Testis (tissue), 3 donors: Measurements from ENCODE around the gene TMEM167A. TPM values are rescaled to one million over a fixed set of nuclear protein-coding genes. Genes with fewer than 3 reads are reported as not detected.
"Not testable (repeated sequence)": the region's sequence is repeated elsewhere in the genome, so short reads cannot be mapped to it uniquely, and the experiment has no call there.

Experiments used
- DNase-seq: peaks from one replicate; pipeline ENCODE4 v3.0.0-alpha.2; 2019
- H3K27ac ChIP-seq, 2 donors: fragments of 200-600 bp; sonication (generic); one replicate each; pipeline ENCODE4 v1.5.1; 2019
- H3K27me3 ChIP-seq: fragments of 200-600 bp; sonication (generic); one replicate; pipeline ENCODE4 v1.5.1; 2019
- H3K36me3 ChIP-seq: fragments of 200-600 bp; sonication (generic); one replicate; pipeline ENCODE4 v1.5.1; 2017; ENCODE audit warnings: low read depth; ENCODE audit errors: missing control alignments
- H3K4me1 ChIP-seq: fragments of 200-600 bp; sonication (generic); one replicate; pipeline ENCODE4 v1.5.1; 2019
- H3K4me3 ChIP-seq, 2 donors: fragments of 200-600 bp; sonication (generic); one replicate each; pipeline ENCODE4 v1.5.1; 2017 to 2019
- H3K9me3 ChIP-seq: fragments of 200-600 bp; sonication (generic); one replicate; pipeline ENCODE4 v1.5.1; 2017
- CTCF ChIP-seq, 3 experiments: fragments of 450-650 bp in 2 of 3; fragments of 200-600 bp in 1 of 3; sonication (generic) in 1 of 3; IDR thresholded peaks; one replicate each; pipeline ENCODE4 v1.5.1; 2016 to 2019; ENCODE audit warnings: antibody characterized with exemption in 3 of 3, mild to moderate bottlenecking in 2 of 3, moderate library complexity in 1 of 3
- POLR2A ChIP-seq: fragments of 450-650 bp; IDR thresholded peaks from one replicate; pipeline ENCODE4 v1.6.1; 2017; ENCODE audit warnings: antibody characterized with exemption, mild to moderate bottlenecking, moderate library complexity
- WGBS, 2 donors: methylation state at CpG; one replicate each; pipeline ENCODE4 v1.1.5; 2018; 5-methylcytosine and 5-hydroxymethylcytosine counted together
- intact Hi-C: fragments of 100-400 bp; cut with DNase I; formaldehyde crosslinking; loops from one replicate; pipeline ENCODE4 v1.15.1; 2023; ENCODE audit warnings: low total_unique reads
- polyA plus RNA-seq: library from polyadenylated mRNA; stranded (reverse); fragments of 350-450 nt; fragmentation: Illumina TruSeq; extraction: RNeasy Lipid Tissue Mini Kit (QIAGEN cat#74804); gene quantifications from one replicate; pipeline ENCODE4 v1.2.3, GENCODE V29; 2014; ENCODE audit warnings: low read depth, low replicate concordance; ENCODE audit not compliant: insufficient read depth
- total RNA-seq, 2 donors: library from RNA; depleted of rRNA; stranded (reverse); fragments of >200 nt; gene quantifications; one replicate each; pipeline ENCODE4 v1.2.3, GENCODE V29; 2016

The TMEM167A gene
- total and polyA plus RNA-seq, 3 donors from 2014 or later = 34.7 to 47.7 (median 39.0) TPM

DNA sequence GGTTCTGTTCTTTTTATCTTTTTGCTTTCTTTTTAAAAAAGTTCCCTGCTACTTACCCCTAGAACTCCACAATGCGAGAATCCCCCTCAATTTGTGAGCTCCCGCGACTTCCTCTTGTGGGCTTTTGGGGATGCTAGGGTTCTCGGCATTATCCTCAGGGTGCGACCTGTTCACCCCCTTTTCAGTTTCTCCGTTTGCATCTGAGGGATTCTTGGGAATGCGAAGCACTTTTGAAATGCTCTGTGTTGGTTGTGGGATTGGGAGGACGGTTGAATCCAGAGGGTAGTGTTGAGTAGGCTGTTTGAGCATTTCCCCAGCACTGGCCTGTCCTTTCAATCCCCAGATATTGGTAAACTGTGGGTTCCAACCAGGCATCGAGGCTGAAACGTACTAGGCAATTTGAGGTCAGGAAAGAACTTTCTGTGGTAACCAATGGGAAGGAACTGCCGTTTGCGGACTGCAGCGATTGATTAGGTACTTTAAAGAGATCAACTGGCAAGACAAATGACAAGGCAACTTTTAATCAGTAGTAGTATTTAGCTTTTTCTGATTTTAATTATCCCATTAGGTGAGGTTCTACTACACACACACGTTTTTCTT, 568 bp upstream of the TMEM167A start:
- TF ChIP-seq POLR2A (no peak), CTCF (IDR thresholded peaks at IDR 0.05) (no peak)
- H3K9me3 ChIP-seq = no peaks in the 10 kb centered on the region
- peaks cover 13% of the 10 kb centered on the region for H3K4me1 ChIP-seq
- H3K27ac ChIP-seq = peak overlapping the region; percentile 88 to 91
- no peaks in the 10 kb centered on the region for H3K27me3 ChIP-seq
- H3K4me3 ChIP-seq = peak overlapping the region; percentile 95 to 96
- peak; percentile 40 for DNase-seq
- intact Hi-C loops = no loop called here
- H3K36me3 ChIP-seq = no peaks in the 10 kb centered on the region
- WGBS, 2 donors = 3% methylated on average over 14 of the region's 14 CpGs

DNA sequence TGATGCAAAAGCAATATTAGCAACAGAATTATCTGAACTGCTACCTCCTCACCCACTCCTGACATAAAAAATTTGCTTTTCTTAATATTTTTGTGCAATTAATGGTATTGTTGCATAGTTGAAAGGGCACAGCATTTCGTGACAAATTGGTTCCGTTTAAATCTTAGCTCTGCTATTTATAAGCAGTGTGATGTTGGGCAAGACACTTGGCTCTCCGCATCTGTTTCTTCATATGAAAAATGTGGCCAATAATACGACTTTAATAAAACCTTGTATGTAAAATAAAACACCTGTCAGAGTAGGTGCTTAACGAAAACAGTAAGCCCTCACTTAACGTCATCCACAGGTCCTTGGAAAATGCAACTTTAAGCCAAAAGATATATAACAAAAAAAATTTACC, 4.2 kb downstream of the TMEM167A start:
- peaks cover 13% of the 10 kb centered on the region for H3K4me1 ChIP-seq
- intact Hi-C loops = no loop called here
- TF ChIP-seq CTCF (IDR thresholded peaks at IDR 0.05) = no peak
- TF ChIP-seq POLR2A = no peak
- no peak overlapping the region for H3K4me3 ChIP-seq
- DNase-seq = no peak
- H3K9me3 ChIP-seq = no peaks in the 10 kb centered on the region
- no peaks in the 10 kb centered on the region for H3K36me3 ChIP-seq
- no peak overlapping the region for H3K27ac ChIP-seq
- no peaks in the 10 kb centered on the region for H3K27me3 ChIP-seq
- WGBS, 2 donors = 83 to 87% methylated on average over 6 of the region's 6 CpGs

- no peak for DNase-seq
- WGBS, 2 donors = 58 to 82% methylated on average over 2 of the region's 2 CpGs
- H3K27me3 ChIP-seq = no peaks in the 10 kb centered on the region
- peaks cover 13% of the 10 kb centered on the region for H3K4me1 ChIP-seq
- TF ChIP-seq POLR2A = no peak
- TF ChIP-seq CTCF (IDR thresholded peaks at IDR 0.05) = no peak
- intact Hi-C loops = no loop called here
- H3K36me3 ChIP-seq = no peaks in the 10 kb centered on the region
- no peak overlapping the region for H3K27ac ChIP-seq
- H3K4me3 ChIP-seq = no peak overlapping the region
- no peaks in the 10 kb centered on the region for H3K9me3 ChIP-seq
Observed at GRCh38 chr5:83071286-83072051, 5.7 kb downstream of the TMEM167A start.

DNA sequence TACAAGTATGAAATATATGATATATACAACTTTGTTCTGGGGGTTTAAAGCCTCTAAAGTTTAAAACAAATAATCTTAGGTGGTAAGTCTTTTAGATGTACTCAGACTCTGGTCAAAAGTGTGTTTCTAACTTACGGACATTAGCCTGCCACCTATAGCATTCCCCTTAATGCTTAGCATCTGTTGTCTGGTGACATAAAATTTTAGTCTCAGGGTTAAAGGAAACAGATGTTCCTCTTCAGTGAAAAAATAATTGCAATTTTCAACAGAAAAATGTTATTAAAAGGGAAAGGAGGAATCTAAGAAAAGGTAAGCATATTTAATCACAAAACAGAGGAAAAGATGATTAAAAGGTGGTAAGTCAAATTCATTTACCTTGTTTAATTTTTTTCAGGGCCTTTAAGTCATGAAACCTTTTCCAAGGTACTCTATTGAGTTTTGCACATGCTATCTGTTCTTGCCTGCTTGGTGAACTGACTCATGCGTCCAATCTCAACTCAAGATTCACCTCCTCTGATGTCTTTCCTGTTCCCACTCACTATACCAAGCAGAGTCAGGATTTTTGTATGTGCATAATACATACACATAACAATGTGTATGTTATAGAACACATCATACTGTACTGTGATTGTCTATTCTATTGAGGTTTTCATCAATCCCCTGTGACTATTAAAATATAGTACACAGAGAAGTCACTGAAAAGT, 7.9 kb downstream of the TMEM167A start:
- no peak overlapping the region for H3K4me3 ChIP-seq
- H3K27ac ChIP-seq = no peak overlapping the region
- no peak for TF ChIP-seq CTCF (IDR thresholded peaks at IDR 0.05)
- TF ChIP-seq POLR2A = no peak
- H3K36me3 ChIP-seq = no peaks in the 10 kb centered on the region
- no peaks in the 10 kb centered on the region for H3K27me3 ChIP-seq
- no peaks in the 10 kb centered on the region for H3K9me3 ChIP-seq
- intact Hi-C loops = no loop called here
- no peaks in the 10 kb centered on the region for H3K4me1 ChIP-seq
- DNase-seq = no peak
- 88 to 93% methylated on average over 2 of the region's 2 CpGs for WGBS, 2 donors

DNA sequence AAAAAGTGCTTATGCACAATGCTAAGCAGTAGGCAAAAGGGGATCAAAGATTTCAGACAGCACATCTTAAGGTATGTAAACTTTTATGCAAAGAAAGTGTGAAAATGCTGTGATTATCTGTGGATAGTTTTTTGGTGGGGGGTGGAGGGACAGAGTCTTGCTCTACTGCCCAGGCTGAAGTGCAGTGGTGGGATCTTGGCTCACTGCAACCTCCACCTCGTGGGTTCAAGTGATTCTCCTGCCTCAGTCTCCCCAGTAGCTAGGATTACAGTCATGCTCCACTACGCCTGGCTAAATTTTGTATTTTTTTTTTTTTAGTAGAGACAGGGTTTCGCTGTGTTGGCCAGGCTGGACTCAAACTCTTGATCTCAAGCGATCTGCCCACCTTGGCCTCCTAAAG, 9.8 kb downstream of the TMEM167A start:
- intact Hi-C loops = not testable (repeated sequence)

More for the DNA sequence above, 9.8 kb downstream of the TMEM167A start:
- 94 to 98% methylated on average over 4 of the region's 4 CpGs for WGBS, 2 donors
- H3K36me3 ChIP-seq, H3K9me3 ChIP-seq, H3K27ac ChIP-seq, DNase-seq, H3K4me1 ChIP-seq, H3K4me3 ChIP-seq, H3K27me3 ChIP-seq: not testable (repeated sequence)
